ENCODE results near the gene NEDD4L.

- no peak for TF ChIP-seq CTCF (IDR thresholded peaks at IDR 0.05)
- no peak for TF ChIP-seq POLR2A (IDR thresholded peaks at IDR 0.05)
These were observed 350.8 kb downstream of the NEDD4L start for GRCh38 chr18:58394602-58395425.

Data from sigmoid colon (tissue), 3 donors.